ENCODE data around the gene TULP4.
"Not testable (repeated sequence)": the region's sequence is repeated elsewhere in the genome, so short reads cannot be mapped to it uniquely, and the experiment has no call there.

TULP4 gene

DNA sequence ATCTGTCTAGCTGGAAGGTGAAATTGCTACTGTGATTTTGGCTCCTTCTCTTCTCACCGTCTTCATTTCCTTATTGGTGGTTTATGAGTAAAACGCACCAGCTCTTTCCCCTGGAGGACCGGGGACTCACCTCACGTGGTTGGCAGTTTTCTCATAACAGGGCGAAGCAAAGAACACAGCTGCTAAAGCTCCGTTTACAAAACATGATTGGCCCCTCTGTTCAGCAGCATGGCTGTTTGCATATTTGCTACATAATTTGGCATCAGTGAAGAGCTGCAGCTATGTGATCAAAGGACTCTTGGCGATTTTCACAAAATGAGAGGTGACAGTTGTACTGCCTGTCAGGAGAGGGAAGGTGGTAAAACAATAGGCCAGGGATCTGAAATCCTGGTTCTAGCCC is 227.1 kb downstream of the TULP4 start:
- no peak for DNase-seq

DNA sequence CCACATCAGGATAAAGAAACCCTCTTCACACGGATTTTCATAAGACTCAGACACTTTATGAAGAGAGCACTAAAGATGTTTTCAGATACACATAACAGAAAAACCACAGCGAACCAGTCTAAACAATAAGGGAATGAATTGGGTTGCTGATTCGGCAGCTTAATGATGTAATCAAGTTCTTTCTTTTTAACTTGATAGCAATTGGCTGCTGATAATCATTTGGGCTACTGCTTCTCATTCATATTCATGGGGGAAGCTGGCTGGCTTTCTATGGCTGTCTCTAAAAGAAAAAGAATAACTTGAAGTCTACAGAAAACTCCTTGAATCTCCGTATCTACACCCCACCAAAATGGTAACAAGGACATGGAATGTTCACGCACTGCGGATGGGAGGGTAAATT is 227.6 kb downstream of the TULP4 start:
- no peak for DNase-seq

DNA sequence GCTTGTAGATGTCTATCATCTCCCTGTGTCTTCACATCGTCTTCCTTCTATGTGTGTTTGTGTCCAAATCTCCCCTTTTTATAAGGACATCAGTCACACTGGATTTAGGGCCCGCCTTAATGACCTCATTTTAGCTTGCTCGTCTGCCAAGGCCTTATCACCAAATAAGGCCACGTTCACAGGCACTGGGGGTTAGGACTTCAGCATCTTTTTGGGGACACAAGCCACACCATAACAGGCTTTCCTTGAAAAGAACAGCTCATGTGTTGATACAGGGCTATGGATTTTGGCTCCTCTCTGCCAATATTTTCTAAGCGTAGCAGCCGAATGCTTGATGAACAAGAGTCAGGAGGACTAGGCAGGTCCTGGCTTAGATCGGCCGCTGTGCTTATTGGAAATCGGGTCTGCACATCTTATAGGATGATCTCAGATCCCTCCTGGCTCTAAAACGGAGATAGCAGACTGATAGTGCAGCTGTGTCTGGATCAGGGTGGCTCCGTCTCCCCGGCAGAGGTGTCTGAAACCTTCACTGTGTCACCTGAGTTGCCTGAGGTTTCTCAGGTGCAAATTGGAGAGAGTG is 231.4 kb downstream of the TULP4 start:
- DNase-seq, result no peak

DNA sequence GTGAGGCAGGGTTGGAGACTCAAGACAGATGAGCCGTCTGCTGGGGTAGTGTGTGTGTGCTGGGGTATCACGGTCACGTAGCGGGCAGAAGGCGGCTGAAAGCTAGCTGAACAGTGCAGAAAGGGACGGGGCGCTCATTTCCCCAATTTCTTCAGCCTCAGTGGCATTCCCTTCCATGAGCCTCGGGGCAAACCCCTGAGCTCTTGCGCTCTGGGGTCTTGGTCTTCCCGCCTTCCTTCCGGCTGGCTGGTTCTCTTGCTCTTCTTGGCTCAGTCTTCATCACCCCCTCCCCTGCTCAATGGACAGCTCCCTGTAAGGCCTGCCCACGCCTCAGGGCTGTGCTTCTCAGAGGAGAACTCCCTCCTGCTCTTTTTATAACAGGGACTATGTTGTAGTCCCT is 232.2 kb downstream of the TULP4 start:
- DNase-seq, result no peak

DNA sequence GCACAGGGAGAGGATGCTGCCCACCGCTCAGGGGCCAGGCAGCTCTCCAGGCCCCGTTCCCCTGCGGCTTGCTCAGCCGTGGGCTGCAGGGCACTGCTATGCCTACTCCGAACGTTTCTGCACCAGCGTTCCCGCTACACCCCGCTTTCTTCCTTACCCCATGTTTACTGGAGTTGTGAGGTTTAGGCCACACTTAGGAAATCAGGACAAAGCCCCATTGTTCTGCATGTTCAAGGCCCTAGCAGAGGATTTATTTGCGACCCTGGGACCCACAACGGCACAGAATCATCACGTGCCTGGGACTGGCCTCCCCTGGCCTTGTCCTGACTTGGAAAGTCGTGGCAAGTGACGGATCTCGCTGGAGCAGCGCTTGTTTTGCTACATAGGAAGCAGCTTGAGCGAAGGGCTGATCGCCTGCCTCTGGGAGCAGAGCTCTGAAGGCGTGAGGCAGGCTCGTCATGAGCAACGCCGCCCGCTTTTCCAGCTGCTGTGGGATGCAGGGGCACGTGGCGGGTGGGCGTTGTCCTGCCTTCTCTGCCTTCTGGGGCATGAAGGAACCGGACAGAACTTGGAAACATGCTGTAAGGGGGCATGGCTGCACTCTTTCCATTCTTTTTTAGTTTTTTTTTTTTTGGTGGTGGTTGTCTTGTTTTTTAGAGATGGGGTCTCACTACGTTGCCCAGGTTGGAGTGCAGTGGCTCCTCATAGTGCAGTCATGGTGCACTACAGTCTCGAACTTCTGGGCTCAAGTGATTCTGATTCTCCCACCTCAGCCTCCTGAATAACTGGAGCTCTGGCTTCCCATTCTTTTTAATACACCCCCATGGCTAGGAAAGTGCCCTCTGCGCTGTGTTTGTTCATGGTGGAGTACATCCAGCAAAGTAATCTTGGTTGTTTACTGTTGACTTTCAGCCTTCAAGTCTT is 233.0 kb downstream of the TULP4 start:
- no peak for DNase-seq

DNA sequence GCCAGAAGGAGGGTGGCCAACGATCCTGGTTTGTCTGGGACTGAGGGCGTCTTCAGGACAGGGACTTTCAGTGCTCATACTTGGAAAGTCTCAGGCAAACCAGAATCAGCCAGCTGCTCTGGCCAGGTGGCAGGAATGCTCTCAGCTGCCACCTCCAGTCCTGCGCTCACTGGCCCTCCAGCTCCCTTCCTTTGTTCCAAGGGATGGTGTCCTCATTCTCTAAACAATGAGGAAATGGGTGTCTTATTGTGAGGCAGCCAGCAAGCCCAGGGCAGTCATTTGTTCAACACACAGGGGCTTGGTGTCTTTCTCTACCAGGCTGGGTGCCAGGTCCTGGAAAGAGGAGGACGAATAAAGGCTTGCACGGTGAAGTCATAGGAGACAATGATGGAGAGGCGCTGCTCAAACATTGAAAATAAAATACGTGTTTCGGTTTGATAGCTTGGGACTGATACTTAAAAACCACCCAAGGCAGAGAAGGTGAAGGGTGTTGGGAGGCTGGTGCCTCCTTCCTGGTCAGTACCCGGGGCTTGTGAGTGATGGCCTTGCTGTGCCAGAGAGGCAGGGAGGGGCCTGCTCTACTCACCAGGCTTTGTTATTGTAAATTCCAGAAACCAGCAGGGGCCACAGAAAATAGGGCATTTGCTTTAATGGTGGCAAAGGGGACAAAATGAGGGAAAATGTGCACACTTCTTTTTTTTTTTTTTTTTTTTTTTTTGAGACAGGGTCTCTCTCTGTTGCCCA is 236.3 kb downstream of the TULP4 start:
- DNase-seq, result no peak

DNA sequence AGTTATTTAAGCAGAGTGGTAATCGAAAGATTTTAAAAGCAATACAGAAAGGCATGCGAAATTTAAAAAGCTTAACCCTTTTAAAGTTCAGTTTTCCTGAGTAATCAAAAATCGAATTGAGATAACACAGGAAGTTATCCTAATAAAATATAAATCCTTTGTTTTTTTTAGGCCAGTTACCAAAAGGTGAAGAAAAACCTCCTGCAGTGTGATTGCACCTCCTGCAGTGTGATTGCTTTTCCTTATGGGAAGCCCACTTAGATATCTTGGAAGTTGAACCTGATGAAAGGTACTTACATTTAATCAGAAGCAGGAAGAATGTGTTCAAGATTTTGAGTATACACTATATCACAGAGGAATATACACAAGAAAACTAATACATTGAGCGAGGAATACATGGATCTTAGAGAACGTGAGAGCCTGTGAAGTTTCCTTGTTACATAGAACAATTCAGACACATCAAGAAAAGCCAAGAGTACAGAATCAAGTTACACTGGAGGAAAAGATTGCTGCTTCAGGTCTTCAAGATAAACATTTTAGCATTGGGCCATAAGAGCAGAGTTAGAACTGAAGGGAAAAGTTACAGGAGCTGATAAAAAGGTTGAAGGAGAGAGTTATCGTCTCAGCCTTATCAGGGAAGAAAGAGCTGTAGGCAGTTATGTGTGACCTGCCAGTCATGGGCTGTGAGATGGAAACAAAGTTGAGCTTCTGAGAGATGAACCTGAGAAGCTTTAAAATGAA is 240.0 kb downstream of the TULP4 start:
- no peak for DNase-seq

DNA sequence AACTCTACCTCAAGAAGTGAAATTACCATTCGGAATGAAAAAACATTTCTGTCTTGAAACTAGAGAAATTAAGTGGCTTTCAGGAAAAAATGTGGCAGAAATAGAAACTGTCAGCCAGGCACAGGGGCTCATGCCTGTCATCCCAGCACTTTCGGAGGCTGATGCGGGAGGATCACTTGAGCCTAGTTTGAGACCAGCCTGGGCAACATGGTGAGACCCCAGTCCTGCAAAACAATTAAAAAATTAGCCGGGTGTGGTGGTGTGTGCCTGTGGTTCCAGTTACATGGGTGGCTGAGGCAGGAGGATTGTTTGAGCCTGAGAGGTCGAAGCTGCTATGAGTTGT is 240.5 kb downstream of the TULP4 start:
- DNase-seq, result no peak

DNA sequence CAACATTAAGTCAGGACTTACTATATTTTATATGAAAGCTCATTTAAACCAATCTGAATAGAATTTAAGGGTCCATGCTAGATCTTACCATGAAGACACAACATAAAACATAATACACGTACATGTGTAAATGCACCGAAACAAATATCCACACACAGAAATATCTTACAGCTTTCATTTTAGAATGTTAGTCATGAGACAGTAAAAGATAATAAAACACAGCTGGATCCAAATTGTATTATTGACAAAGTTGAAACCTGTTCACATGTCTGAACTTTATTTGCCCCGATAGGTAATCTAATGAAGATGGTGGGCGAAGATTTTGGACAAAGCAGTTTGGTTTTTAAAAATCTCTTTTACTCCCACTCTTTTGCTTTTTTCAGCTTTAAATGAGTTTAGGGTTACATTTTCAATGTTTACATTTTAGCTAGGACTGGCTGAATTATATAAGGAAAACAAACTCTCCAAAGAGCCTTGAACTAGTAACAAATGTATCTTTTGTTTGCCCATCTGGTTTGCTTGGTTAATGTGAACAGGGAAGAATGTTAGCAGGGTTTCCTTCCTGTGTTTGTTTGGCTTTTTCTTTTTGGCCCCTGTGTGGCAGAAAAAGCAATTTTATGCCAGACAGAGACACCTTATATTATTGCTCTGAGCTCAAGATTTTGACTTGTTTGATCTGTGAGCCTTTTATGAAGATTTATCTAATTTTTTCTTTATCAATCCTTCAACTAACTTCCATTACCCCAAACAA is 242.5 kb downstream of the TULP4 start:
- no peak for DNase-seq

DNA sequence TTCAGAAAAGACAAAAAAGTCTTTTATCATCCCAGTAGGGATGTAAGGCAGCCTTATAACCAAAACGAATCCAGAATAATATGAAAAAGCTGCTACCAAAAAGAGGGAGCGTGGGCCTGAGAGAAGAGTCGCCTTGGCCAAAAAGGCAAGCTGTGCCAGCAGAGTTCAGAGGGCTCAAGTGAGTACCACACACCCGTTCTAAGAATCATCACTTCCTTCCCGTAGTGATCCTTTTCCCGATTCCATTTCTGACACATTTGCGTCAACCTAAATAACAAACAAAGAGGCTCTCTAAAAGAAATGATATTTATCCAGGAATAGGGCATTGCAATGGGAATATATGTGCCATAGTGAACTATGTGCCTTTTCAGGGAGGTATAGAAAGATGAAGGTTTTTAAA is 243.8 kb downstream of the TULP4 start:
- DNase-seq, result no peak

DNA sequence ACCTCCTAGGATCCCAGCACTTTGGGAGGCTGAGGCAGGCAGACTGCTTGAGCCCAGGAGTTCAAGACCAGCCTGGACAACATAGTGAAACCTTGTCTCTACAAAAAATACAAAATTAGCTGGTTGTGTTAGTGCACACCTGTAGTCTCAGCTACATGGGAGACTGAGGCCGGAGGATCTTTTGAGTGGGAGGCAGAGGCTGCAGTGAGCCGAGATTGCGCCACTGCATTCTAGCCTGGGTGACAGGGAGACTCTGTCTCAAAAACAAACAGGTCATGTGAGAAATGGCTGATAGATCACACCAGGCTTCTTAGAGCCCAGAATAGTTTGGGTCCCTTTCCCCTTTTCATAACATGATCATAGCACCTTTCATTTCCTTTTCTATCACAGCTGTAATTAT is 244.8 kb downstream of the TULP4 start:
- not testable (repeated sequence) for DNase-seq

DNA sequence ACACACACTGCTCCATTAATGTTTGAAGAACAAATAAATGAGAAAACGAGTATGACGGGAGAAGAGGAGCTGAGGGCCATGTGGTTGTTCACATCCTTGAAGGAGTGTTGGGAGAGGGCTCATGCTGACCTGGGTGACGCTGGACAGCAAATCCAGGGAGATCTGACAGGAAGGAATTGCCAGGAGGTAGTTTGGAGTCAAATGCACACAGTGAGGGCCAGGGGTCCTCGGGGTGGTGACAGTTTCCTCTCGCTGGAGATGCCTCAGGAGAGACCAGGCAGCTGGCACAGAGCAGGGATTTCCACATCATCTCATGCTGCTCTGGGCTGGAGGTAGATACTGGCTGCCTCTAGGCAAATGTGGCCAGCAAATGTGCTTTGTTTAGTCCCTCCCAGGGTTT is 245.7 kb downstream of the TULP4 start:
- DNase-seq, result no peak

DNA sequence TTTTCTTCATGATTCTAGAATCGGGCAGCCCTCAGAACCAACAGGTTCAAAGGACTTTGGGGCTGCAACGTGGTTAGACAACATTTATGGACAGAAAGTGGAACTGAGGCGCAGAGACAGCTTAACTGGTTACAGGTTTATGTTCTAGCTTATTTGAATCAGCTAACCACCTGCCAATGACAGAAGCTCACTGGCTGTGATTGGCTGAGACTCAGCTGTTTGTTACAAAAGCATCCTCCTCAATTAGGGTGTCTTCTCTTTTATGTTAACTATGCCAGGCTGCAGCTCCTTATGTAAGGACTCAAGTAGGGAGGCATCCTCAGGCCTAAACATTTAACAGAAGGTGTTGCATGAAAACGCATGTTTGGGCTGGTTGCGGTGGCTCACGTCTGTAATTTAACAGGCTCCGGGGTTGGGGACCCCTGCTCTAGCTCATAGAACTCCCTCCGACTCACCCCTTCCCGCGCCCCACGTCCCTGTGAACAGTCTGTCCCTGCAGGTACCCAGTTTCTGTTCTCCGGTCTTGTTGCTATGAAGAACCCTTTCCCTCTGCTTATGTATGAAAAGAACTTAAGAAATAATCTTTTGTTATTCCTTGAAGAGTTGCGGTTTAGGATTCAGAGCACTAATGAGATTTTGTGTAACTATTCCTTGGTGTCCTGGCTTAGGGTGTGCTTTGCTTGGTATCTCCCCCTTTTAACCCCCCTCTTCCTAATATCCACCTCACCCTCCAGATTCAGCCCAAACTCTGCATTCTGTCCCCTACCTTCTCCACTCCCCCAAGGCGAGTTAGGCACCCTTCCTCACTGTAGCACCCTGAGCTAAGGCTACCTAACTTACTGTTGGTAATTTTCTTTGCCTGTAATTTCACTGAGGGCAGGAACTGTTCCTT is 246.4 kb downstream of the TULP4 start:
- DNase-seq, result no peak

DNA sequence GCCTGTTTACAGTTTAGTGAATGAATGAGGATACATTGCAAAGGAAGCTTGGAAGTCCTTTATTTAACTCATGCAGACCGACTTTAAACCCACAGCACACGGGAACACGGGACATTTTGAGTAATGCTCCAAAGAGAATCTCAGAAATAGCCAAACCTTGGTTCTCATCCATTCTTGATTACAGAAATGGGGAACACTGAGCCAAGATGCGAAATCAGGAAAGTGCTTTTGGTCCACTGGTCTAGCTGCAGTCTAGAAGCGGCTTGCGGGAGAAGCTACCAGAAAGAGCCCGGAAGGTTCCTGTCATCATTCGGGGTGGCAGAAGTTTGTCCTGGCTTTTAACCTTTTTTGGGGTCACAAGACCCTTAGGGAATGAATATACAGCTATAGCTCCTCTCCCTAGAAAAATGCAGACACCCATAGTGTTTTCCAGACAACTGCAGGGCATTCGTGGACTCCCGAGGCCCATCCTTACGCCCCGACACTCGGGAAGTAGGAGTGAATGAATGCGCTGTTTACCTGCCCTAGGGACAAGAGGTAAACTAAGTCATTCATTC is 247.2 kb downstream of the TULP4 start:
- DNase-seq, result no peak

DNA sequence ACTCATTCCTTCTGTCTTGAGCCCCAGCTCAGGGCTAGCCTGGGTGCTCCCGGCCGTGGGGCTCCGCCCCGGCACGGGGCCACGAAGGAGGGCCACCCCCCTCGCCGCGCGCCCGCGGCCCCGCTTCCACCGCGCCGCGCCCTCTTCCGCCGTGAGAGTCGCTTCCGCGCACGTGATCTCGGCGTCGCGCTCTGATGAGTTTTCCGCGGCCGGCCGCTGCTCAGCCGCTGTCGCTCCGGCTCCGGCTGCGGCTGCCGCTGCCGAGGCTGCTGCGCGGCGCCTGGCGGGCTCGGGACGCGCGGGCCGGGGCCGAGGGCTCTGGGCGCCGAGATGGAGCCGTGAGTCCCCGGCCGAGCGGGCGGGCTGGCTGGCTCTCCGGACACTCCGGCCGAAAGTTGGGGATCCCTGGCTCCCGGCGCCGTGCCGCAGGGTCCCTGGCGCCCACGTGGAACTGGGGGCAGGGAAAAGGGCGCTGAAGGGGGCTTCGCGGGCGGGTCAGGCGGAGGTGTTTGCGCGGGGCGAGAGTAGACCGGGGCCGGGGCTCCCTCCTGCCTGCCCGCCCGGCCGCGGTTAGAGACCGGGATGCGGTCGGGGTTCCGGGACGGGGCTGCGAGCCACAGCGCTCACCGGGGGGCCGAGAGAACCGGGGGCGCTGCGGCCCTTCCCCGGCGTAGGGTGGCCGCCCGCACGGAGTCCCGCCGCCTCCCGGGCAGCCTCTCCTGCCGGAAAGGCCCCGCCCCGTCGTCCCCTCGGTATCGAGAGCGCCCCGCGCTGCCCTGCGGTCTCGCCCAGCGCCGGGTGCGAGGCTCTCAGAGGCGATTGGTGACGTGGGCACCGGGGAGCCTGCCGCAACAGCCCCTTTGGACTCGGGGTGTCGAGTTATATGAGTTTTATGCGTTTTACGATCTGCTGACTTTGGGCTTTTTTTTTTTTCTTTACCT is 247.9 kb downstream of the TULP4 start, which contains the start of gene TMEM181:
Gene TMEM181, plus strand, starts transcription at position 197 of the 941 bp plus-strand sequence. Its CDS starts 134 bp downstream, at position 331.
- peak; percentile 92 for DNase-seq

DNA sequence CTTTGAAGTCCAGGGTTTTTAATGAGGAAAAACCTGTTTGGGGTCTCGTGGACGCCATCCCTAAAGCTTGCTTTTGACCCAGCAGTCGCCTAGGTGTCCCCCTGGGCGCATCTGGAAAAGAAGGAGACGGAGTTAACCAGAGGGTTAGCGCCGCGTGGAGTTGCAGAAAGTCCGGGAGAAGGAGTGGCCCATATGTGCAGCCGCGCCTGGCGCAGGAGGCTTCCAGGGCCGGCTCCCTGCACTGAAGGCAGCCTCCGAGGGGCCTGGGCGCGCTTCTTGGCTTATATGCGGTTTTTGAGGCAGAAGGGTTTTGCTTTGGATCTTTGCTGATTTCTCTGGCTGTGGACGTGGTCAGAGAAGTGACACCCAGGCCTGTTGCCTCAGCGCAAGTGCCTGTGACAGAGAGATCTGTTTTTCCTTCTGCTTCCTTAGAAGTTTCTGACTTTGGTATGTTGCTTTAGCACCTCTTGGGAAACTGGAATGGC is 248.6 kb downstream of the TULP4 start:
- peak; percentile 36 for DNase-seq

All from femur (tissue), 1 donor.